Measurements from ENCODE around the gene CENPN.
A peak's percentile ranks its signal among the peaks of the same experiment; 100 is the strongest.

Gene CENPN

GRCh38 chr16:81004646-81005353 lies 2.2 kb upstream of the CENPN start:
- ATAC-seq, result 0 out of 3 replicates have a peak, but pooled peaks have one; percentile 10
- TF ChIP-seq ISL1 (CRISPR knock-in tag; IDR thresholded peaks at IDR 0.05), result no peak
- TF ChIP-seq CSDC2 (CRISPR knock-in tag; IDR thresholded peaks at IDR 0.05), result no peak
- no peak for TF ChIP-seq SNAI2 (CRISPR knock-in tag; IDR thresholded peaks at IDR 0.05)
- TF ChIP-seq GLIS3 (CRISPR knock-in tag; IDR thresholded peaks at IDR 0.05), result no peak
- no peak for TF ChIP-seq TSHZ2 (CRISPR knock-in tag; IDR thresholded peaks at IDR 0.05)
- no peak for TF ChIP-seq ZFP30 (CRISPR knock-in tag; IDR thresholded peaks at IDR 0.05)
- TF ChIP-seq ZC3H10 (CRISPR knock-in tag; IDR thresholded peaks at IDR 0.05), result no peak
- TF ChIP-seq RARB (CRISPR knock-in tag; IDR thresholded peaks at IDR 0.05), result no peak
- TF ChIP-seq OSR1 (CRISPR knock-in tag; IDR thresholded peaks at IDR 0.05), result no peak
- TF ChIP-seq ZNF8 (CRISPR knock-in tag; IDR thresholded peaks at IDR 0.05), result no peak
- no peak for TF ChIP-seq CREB5 (CRISPR knock-in tag; IDR thresholded peaks at IDR 0.05; ENCODE audit: low read depth)
- TF ChIP-seq ZFP3 (CRISPR knock-in tag; IDR thresholded peaks at IDR 0.05), result no peak
- TF ChIP-seq CSRNP3 (CRISPR knock-in tag; IDR thresholded peaks at IDR 0.05), result no peak
- no peak for TF ChIP-seq TCF4 (CRISPR knock-in tag; IDR thresholded peaks at IDR 0.05; ENCODE audit: borderline replicate concordance)
- no peak for TF ChIP-seq ZNF565 (CRISPR knock-in tag; conservative IDR thresholded peaks at IDR 0.05; ENCODE audit: low read depth)
- no peak for TF ChIP-seq ARNTL (CRISPR knock-in tag; IDR thresholded peaks at IDR 0.05; ENCODE audit: borderline replicate concordance, low read depth)
- TF ChIP-seq ZNF70 (CRISPR knock-in tag; IDR thresholded peaks at IDR 0.05), result no peak
- no peak for TF ChIP-seq PATZ1 (CRISPR knock-in tag; IDR thresholded peaks at IDR 0.05; ENCODE audit: borderline replicate concordance)
- TF ChIP-seq BACH2 (CRISPR knock-in tag; IDR thresholded peaks at IDR 0.05; ENCODE audit: borderline replicate concordance), result no peak

- ATAC-seq, result no peak
- TF ChIP-seq CREB5 (CRISPR knock-in tag; IDR thresholded peaks at IDR 0.05; ENCODE audit: low read depth), result no peak
- no peak for TF ChIP-seq CSRNP3 (CRISPR knock-in tag; IDR thresholded peaks at IDR 0.05)
- TF ChIP-seq OSR1 (CRISPR knock-in tag; IDR thresholded peaks at IDR 0.05), result no peak
- TF ChIP-seq POU6F1 (CRISPR knock-in tag; IDR thresholded peaks at IDR 0.05; ENCODE audit: borderline replicate concordance, low read depth), result no peak
- TF ChIP-seq CSDC2 (CRISPR knock-in tag; IDR thresholded peaks at IDR 0.05), result no peak
- TF ChIP-seq TSHZ2 (CRISPR knock-in tag; IDR thresholded peaks at IDR 0.05), result no peak
- no peak for TF ChIP-seq ISL1 (CRISPR knock-in tag; IDR thresholded peaks at IDR 0.05)
- TF ChIP-seq ESRRG (CRISPR knock-in tag; IDR thresholded peaks at IDR 0.05), result no peak
- TF ChIP-seq TOX (CRISPR knock-in tag; IDR thresholded peaks at IDR 0.05; ENCODE audit: borderline replicate concordance), result no peak
Measured at GRCh38 chr16:81005610-81006161, 1.3 kb upstream of the CENPN start.
